ENCODE results near the gene LRP1B.
"Not testable (repeated sequence)": the region's sequence is repeated elsewhere in the genome, so short reads cannot be mapped to it uniquely, and the experiment has no call there.

LRP1B gene

GRCh38 chr2:140737006-140737405, 1393.8 kb downstream of the LRP1B start:
- no peak for DNase-seq

GRCh38 chr2:140734992-140735391, 1395.8 kb downstream of the LRP1B start:
- DNase-seq, result no peak

- no peak for DNase-seq
These were observed 1411.8 kb downstream of the LRP1B start for GRCh38 chr2:140718999-140719398.

GRCh38 chr2:140717481-140717880, 1413.3 kb downstream of the LRP1B start:
- DNase-seq, result no peak

- no peak for DNase-seq
These were observed 1416.2 kb downstream of the LRP1B start for GRCh38 chr2:140714586-140714985.

- DNase-seq, result no peak
These were observed 1418.9 kb downstream of the LRP1B start for GRCh38 chr2:140711867-140712266.

- DNase-seq, result no peak
These were observed 1429.1 kb downstream of the LRP1B start for GRCh38 chr2:140701726-140702125.

- DNase-seq, result no peak
These were observed 1432.2 kb downstream of the LRP1B start for GRCh38 chr2:140698636-140699035.

GRCh38 chr2:140696449-140696848, 1434.4 kb downstream of the LRP1B start:
- DNase-seq, result no peak

GRCh38 chr2:140695155-140695554, 1435.7 kb downstream of the LRP1B start:
- DNase-seq, result no peak

GRCh38 chr2:140687825-140688224, 1443.0 kb downstream of the LRP1B start:
- DNase-seq, result no peak

- no peak for DNase-seq
These were observed 1447.2 kb downstream of the LRP1B start for GRCh38 chr2:140683658-140684057.

- DNase-seq, result no peak
These were observed 1450.0 kb downstream of the LRP1B start for GRCh38 chr2:140680862-140681261.

GRCh38 chr2:140679752-140680151, 1451.1 kb downstream of the LRP1B start:
- DNase-seq, result no peak

- no peak for DNase-seq
These were observed 1460.9 kb downstream of the LRP1B start for GRCh38 chr2:140669911-140670310.

GRCh38 chr2:140667203-140667602, 1463.6 kb downstream of the LRP1B start:
- no peak for DNase-seq

GRCh38 chr2:140662504-140662903, 1468.3 kb downstream of the LRP1B start:
- DNase-seq, result no peak

- peak; percentile 14 for DNase-seq
These were observed 1471.8 kb downstream of the LRP1B start for GRCh38 chr2:140658760-140659692.

- no peak for DNase-seq
These were observed 1473.2 kb downstream of the LRP1B start for GRCh38 chr2:140657657-140658056.

GRCh38 chr2:140654565-140654964, 1476.3 kb downstream of the LRP1B start:
- no peak for DNase-seq

GRCh38 chr2:140650825-140651224, 1480.0 kb downstream of the LRP1B start:
- DNase-seq, result no peak

GRCh38 chr2:140650134-140650533, 1480.7 kb downstream of the LRP1B start:
- not testable (repeated sequence) for DNase-seq

GRCh38 chr2:140648393-140648792, 1482.4 kb downstream of the LRP1B start:
- no peak for DNase-seq

- no peak for DNase-seq
These were observed 1487.0 kb downstream of the LRP1B start for GRCh38 chr2:140643761-140644187.

- no peak for DNase-seq
These were observed 1489.7 kb downstream of the LRP1B start for GRCh38 chr2:140641163-140641562.

Data from NCI-H1048 (cell line).